Activated CD8-positive, alpha-beta memory T cell treated with anti-CD3 and anti-CD28 coated beads, Interleukin-2, amount 50 U/mL, for 4 hours (primary cell): ENCODE results near the gene AK1.

Experiments
- DNase-seq: peaks from one replicate; pipeline ENCODE4 v3.0.0-alpha.2; 2020

Gene AK1

DNA sequence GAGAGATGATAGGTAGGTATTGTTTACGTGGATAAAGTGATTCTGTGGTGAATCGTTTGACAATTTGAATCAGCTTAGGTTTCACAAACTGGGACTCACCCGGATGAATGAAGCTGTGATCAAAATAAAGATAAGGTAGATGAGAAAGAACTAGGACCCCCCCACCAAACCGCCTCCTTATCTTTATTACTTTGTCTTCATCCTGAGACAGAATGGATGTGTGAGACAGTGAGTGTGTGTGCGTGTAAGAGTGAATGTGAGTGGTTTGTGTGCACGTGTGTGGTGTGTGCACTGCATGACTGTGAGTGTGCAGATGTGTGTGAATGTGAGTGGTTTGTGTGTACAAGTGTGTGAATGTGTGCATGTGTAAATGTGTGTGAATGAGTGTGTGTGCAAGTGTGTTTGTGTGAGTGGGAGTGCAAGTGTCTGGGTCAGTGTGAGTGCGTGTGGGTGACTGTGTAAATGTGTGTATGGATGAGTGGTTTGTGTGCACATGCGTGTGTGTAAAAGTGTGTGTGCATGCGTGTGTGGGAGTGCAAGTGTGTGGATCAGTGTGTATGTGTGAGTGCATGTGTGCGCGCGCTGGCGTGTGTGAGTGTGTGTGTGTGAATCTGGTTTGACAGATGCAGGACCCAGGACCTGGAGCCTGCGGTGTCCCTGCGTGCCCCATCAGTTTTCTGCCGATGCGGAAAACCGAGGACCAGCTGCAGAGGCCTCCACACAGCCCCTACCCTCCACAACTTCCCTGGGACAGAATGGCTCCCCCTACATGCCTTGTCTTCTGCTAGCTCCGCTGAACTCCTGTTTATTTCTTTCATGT lies 11.6 kb downstream of the AK1 start:
- DNase-seq, result no peak

DNA sequence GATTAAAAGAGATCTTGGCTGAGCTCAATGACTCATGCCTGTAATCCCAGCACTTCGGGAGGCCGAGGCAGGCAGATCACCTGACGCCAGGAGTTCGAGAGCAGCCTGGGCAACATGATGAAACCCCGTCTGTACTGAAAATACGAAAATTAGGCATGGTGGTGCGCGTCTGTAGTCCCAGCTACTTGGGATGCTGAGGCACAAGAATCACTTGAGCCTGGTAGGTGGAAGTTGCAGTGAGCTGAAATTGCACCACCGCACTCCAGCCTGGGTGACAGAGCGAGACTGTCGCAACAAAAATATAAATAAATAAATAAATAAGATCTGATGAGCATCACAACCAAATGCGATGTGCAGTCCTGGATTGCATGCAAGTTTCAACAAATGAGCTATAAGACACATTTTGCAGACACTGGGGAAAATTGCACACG lies 14.3 kb downstream of the AK1 start:
- DNase-seq, result no peak

DNA sequence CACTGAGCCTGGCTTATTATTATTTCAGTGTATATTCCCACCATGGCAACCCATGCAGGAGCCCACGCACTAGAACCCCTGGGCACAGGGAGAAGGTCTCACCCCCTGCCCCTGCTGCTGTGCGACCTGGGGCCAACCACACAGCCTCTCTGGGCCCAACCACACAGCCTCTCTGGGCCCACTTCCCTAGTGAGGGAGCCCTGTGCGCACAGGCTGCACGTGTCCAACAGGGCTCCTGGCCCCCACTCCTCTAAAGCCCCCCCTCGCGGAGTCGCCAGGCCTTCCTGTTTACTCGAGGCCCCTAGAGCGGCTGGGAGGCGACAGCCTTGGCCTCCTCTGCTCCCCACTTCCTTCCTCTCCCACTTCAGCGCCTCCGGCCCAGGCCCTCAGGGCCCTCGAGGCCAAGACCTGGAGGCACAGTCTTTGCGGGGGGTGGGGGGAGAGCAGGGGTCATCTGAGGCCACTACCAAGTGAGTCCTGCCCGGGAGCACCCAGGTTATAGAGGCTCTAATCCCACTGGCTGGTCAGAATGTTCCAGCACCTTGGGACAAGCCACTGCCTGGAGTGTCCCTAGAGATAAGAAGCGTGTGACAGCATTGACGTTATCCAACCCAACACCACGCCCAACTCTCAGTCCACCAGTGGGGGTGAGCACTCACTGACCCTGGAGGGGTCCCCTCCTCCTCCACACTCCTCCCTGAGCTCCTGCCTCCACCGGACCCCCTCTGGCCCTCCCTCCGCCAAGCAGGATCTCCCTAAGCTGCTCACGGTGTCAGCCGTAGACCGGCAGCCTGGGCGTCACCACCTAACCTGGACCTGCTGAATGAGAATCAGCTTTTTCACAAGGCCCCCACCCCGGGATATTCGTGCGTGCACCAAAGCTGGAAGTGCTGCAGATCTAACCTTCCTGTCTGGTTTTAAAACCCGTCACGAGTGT lies 15.1 kb downstream of the AK1 start:
- peak; percentile 41 for DNase-seq

DNA sequence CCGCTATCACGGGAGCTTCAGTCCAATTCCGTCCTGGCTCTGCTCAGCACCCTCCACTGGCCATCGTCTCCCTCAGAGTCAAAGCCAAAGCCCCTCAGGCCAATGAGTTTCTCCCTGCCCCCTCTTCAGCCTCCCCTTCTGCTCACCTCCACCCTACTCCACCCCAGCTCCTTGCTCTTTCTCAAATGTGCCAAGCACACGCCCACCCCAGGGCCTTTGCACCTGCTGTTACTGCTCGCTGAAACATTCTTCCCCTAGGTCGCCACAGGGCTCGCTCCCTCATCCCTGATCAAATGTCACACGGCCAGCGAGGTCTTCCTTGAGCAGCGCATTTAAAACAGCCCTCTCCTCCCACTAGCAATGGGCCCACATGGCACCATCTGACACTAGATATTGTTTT lies 16.7 kb downstream of the AK1 start:
- DNase-seq, result no peak

DNA sequence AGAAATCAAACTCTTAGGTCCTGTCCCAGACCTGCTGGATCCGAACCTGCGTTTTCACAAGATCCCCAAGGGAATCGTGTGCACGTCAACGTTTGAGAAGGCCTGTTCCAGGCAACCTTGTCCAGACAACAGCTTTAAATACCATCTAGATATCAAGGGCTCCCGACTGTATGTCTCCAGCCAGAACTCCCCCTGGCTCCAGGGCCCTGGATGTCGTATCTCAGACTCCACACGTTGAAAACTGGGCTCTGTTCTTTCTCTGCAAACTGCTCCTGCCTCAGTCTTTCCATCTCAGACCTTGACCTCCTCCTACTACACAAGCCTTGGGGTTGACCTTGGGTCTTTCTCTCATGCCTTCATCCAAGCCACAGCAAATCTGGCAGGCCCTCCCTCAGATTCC lies 17.2 kb downstream of the AK1 start:
- DNase-seq, result no peak

DNA sequence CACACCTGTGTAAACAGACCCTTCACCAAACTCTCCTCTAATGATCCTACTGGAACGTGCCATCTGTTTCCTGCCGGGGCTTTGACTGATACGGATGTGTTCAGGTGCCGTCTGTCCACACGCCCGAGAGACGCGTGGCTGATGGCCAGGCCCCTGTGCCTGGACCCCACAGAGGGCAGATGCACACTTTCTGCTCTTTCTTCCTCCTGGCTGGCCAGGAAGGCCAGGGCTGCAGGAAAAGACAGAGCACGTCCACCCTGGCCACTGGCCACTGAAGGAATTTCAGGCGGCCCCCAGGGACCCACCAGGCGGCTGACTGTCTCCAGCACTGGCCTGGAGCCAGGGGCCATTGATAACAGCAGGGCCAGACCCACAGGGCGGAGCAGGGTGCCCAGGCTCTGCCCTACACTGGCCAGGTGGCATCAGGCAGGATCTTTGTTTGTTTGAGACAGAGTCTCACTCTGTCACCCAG lies 19.4 kb downstream of the AK1 start:
- no peak for DNase-seq

DNA sequence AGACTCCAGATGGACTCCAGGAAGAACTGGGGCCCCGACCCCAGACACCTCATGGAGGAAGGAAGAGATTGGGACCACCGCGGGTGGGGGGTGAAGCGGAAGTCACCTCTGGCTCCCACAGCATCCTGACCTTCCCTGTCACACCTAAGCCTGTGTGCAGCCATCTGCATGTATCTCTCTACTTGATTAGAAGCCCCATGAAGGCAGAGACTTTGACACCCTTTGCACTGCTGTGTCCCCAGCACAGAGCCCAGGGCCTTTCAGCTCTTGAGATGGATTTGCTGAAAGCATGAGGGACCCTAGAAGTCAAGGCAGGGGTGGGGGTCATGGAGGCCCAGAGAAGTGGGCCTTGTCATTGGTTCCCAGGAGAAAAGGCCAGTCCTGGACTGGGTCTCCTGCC lies 20.2 kb downstream of the AK1 start:
- DNase-seq, result no peak

DNA sequence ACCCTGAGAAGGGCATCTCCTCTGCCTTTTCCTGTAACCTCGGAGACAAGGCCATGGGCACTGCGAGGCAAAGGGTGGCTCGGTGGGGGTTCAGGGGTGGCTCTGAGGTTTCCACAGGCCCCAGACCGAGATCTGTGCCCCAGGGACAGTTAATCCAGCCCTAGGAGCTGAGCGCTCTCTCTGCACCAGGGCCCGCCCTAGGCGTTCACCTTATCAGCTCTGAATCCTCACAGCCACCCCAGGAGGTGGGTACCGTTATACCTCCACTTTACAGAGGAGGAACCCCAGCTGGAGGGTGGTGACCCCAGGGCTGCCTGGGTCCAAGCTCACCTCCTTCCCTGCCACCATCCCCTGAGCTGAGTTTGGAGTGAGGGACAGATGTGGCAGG lies 20.8 kb downstream of the AK1 start:
- no peak for DNase-seq

DNA sequence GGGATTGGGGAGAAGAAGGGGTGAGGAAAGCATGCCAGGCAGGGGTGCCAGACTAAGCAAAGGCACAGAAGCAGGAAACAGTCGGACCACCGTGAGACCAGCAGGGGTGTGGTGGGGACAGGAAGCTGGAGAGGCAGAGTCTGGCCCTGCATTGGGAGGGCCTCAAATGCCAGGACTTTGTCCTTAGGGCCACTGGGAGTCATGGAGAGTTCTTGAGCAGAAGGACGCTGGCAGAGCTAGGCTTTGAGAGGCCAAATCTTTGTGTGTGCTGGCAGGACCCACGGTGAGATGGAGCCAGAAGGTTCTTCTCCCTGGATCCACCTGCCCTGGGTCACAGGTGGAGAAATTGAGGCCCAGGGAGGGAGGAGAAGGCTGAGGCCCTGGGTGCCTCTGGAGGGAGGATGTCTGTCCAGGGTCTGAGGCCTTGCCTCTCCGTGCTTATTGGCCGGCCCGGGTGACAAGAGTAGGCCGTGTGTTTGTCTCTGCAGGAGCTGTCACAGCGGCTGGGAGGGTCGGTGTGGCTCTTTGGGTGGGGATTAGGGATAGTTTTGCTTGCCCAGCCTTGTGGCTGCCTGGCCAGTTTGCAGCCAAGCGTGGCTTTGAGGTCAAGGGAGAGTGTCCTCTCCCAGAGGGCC lies 21.3 kb downstream of the AK1 start:
- DNase-seq, result no peak

DNA sequence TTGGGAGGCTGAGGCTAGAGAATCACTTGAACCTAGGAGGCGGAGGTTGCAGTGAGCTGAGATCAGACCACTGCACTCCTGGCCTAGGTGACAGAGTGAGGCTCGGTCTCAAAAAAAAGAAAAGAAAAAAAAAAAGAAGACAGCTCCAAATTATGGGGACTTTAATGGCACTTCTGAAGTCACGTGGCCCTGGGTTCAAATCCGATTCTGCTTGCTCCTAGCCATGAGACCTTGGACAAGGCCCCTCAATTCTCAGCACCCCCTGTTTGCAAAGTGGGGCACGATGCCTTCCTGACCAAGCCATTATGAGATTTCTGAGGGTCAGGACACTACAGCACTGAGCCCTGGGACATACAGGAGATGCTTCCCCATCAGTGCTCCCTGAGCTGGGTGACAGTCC lies 22.0 kb downstream of the AK1 start:
- DNase-seq, result no peak

DNA sequence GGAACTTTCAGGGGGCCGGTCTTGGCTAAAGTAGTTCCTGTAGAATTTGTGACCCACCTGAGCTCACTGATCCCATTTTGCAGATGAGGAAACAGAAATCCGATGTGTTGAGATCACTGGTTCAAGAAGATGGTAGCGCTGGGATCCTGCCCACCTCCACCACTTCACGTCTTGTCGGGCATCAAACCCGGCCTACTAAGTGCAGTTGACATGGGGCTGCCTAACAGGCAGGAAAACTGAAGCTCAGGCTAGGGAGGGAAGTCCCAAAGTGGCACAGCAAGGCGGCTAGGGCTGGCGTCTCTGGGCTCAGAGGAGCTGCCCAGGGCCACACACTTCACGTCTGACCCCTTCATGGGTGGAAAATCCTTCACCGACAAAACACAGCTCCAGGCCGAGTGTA lies 22.5 kb downstream of the AK1 start:
- no peak for DNase-seq

DNA sequence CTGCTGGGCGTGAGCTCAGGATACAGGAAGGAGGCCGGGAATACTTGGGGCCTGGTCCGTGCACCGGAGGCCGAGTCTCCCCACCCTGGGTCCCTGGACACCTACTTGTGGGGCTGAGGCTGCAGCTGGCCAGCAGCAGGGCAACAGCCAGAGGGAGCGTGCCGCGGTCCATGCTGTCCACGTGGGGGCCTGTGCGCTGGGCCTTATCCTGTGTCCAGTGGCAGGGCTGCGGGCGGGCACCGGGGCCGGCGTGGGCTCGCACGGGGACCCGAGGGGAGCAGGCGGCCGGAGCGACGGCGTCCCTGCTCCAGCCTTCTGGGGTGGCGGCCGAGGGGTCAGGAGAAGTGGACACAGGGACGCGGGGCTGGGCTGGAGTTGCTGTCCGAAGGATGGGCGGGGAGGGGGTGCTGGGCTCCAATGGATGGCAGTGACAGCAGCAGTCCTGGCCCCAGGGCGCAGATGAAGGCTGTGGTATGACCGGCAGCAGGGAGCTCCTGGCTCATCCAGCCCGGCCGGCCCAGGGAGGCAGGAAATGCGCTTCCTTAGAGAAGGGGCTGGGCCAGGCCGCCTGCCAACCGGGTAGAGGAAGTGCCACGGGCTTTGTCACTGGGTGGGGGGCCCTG lies 23.2 kb downstream of the AK1 start, which contains the start of gene ENG:
ENG (minus strand) TSS at position 475 of the 623 bp plus-strand sequence; CDS start at position 172, 303 bp downstream.
- no peak for DNase-seq

DNA sequence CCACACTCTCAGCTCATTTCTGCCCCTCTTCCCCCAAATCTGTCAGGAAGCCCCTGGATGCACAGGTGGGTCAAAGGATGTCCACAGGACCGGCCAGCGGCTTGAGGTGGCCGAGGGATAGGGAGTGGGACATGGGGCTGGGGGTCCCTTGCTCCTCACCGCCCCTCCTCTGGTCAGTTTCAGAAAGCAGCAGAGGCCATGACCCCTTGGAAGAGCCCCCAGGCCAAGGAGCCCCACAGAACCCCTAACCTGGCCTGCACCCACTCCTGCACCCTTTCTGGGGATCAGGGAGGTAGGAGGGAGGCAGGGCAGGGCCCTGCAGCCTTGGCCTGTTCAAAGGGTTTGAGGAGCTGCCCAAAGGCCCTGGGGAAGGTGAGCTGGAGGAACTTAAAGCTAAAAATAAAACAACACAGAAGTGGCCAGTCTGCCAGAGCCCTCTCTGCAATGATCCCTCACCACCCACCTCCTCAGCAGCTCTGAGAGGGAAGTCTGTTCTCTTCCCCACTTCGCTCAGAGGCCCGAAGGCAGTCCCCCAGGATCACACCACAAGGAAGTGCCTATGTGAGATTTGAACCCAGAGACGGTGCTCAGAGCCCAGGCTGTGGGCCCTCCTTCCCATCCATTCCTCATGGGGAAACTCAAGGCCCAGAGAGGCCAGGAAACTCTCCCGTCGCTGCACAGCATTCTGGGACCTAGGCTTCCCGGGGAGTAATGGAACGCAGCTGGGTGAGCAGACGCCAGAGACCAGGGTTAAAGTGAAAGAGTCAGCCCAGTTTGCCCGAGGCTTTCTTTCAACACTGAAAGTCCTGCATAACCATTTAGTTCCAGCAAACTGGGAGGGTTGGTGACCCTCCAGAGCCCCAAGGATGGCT lies 23.9 kb downstream of the AK1 start:
- no peak for DNase-seq

DNA sequence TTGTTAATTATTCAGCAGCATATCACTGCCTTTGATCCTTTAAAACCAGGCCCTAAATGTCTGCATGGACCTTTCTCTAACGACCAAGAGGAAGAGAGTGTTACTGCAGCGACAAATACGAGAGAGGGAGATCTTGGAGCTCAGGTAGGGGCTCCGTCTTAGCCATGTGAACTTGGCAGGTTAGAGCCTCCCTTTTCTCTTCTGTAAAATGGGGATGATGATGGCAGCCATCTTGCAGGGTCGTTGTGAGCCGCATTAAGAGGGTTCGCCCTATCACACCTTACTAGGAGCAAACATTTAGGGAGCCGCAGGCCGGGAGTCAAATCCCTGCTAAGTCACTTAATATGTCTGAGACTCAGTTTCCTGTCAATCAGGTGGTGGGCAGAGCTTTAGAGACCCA lies 24.6 kb downstream of the AK1 start:
- no peak for DNase-seq

DNA sequence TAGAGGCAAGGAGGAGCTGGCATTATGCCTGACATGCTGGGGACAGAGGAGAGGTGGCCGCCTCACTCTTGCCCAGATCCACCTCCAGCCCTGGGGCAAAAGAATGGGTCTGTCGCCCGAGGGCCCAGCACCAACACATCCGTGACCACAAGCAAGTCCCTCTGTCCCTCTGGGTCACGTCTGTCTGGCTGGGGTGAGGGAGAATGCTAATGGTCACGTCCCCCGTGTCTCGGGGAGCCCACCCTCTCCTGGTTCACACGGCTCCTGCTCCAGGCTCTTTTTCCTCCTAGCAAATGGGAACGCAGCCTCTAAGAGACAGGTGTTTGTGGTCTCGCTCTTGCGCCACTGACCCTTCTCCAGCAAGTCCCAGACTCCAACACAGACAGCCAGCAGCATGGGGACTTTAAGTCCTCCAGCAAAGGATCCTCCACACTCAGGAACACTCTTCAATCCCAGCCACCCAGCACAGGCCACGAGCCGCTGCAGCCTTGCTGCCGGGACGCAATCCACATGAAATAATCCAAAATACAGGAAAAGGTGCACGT lies 27.1 kb downstream of the AK1 start:
- no peak for DNase-seq

DNA sequence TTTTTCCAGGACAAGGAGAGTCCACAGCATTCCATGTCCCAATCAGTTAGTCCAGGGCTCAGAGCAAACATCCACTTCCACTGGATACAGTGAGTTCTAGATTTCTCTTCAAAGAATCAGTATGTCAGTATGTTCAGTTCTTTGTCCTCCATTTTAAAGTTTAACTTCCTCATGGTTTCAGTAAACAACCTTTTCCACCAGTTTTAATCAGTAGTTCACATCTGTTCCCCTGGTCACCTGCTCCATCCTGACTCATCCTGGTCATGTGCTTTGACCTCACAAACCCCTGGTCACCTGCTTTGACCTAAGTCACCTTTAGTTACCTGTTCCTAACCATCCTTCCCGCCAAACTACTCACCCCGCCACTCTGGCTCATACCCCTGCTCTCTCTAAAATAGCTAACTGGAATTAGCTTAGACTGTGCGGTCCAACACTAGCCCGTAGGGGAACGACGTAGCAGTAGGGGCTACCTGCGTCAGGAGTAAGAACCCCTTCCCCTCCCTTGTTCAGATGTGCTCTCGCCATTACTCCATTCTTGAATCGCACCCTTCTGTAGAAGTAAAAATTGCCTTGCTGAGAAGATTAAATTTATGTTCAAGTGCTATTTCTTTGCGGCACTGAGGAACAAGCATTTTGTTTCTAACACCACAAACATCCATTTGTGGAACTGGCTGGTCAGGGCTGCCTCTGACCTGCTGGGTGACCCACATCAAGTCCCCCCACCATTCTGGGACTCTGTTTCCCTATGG lies 28.5 kb downstream of the AK1 start:
- DNase-seq, result no peak

DNA sequence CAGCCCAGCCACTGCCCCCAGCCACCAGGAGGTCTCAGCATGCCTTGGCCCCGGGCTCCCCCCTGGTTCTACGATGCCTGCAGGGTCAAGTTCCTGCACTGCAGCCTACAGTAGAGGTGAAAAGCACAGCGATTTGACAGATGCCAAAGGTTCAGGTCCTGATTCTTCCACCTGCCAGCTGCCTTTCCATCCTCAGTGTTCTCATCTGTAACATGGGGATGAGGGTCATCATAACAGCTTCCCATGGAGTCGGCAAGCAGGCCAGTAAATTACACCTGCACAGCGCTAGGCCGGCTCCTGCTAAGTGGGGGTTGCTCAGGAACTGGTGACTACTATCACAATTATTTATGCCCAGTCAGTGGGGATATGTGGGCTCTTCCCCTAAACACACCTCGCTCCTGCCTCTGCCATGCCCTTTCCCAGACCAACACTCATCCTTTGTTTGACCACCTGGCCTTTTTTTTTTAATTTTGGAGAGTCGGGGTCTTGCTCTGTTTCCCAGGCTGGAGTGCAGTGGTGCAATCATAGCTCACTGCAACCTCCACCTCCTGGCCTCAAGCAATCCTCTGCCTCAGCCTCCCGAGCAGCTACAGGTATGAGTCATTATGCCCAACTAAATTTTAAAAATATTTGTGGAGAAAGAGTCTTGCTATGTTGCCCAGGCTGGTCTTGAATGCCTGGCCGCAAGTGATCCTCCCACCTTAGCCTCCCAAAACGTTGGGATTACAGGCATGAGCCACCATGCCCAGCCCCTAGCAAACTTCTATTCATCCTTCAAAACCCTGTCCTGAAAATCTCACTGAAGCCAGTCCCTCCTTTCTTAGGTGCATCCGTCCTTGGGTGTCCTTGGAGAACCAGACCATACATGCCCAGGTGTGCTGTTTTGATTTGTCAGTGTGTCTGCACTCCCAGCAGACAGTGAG lies 29.4 kb downstream of the AK1 start:
- DNase-seq, result no peak

DNA sequence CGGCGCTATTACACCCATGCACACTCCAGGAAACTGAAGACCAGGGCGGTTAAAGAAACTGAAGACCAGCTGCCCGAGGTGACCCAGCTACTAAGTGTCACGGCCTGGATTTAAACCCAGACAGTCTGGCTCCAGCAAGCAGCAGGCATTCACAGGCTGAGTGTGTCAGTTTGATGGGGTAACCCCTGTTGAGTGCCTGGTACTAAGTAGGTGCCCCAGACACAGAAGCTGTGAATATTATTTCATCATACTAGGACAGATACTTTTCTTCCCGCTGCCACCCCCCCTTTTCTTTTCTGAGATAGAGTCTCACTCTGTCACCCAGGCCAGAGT lies 30.3 kb downstream of the AK1 start:
- no peak for DNase-seq

DNA sequence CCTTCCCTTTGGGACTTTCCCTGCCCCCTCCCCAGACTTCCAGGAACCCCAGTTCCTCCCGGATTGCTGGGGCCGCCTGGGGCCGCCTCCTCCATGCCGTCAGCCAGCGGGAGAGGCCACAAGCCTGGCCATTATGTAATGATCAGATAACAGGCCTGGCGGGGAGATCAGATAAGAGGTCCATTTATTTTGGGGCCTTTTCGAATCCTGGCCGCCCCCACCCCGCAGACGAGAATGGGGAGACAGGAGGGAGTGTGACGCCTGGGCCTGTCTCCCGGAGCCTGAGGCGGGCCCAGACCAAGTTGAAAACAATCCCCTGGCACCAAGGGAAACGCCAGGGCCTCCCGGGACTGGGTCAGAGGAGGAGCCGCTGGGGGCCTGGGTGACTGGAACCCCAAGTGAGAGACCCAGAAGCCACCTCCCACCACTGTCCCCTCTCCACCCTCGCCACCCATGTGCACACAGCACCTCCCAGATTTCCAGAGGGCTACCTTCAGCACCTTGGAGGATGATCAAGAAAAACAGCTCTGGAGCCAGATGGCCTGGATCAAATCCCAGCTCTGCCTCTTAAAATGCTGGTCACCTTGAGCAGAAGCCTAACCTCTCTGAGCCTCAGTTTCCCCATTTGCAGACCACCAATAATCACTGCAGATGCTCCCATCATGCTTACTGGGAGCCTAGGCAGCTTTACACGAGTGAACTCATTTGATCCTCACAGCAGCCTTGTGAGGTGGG lies 30.9 kb downstream of the AK1 start:
- DNase-seq, result no peak
